Liver (tissue), 3 donors: ENCODE measurements around the gene CTSW.

Experiments
- CTCF ChIP-seq: fragments of 150-350 bp; IDR thresholded peaks from 2 replicates; pipeline ENCODE4 v1.5.1; 2017; ENCODE audit warnings: improper control_type of control experiment, low read depth, low read length; ENCODE audit not compliant: missing input control
- JUND ChIP-seq, 2 donors: IDR thresholded peaks; 2 replicates each; pipeline ENCODE4 v1.6.1; 2016; ENCODE audit warnings: antibody characterized with exemption in 2 of 2
- RAD21 ChIP-seq, 2 donors: IDR thresholded peaks; 2 replicates each; pipeline ENCODE4 v1.6.1; 2016; ENCODE audit warnings: antibody characterized with exemption in 2 of 2, mild to moderate bottlenecking in 2 of 2
- TAF1 ChIP-seq: conservative IDR thresholded peaks from 2 replicates; pipeline ENCODE4 v1.6.1; 2016; ENCODE audit warnings: antibody characterized with exemption, mild to moderate bottlenecking
- TF ChIP-seq, protein P1 (sequence below): IDR thresholded peaks from 2 replicates; pipeline ENCODE4 v1.6.1; 2016; ENCODE audit warnings: antibody characterized with exemption
- donor health status: healthy.
- donor health status: healthy.

DNA sequence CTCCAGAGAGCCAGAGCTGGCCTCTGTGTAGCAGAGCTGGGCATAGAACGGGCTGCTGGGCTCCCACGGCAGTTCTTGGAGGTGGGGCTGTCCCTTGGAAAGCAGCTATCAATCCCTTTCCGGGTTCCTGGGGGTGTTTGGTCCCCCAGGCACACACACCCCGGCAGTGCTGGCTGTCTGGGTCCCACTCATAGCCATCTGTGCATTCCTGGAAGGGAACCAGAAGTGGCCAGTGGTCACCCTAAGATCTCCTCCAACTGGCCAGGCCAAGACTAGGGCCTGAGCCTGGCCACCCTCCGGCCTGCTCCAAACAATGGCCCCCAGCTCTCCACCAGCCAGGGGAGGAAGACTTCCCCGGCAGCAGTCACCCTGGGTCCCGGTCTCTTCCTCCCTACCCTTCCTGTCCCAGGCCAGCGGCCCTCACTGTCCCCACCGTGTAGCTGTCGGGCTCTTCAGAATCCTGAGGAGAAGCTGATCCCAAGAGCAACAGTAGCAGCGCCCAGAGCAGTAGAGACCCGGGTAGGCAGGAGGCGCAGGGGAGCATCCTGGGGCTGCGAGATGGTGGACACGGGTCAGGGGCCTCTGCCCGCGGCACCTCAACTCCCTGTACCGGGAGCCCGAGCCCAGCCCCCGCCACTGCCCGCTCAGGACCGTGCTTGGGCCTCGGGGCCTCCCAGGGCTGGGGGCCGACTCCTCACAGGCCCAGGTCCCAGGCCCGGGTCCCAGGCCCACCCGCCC, 7.7 kb upstream of the CTSW start:
- TF ChIP-seq RAD21 (IDR thresholded peaks at IDR 0.05) = no peak
- no peak for TF ChIP-seq CTCF
- TF ChIP-seq TAF1 = no peak
- TF ChIP-seq JUND (IDR thresholded peaks at IDR 0.05) = no peak
- TF ChIP-seq, protein P1, sequence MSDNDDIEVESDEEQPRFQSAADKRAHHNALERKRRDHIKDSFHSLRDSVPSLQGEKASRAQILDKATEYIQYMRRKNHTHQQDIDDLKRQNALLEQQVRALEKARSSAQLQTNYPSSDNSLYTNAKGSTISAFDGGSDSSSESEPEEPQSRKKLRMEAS = no peak
